GM21619 (cell line): ENCODE results near the gene TRPM1.

ENCODE experiments used
- ATAC-seq: cut with Tn5 transposase; IDR thresholded peaks from one replicate; pipeline ENCODE4 v1.9.1; 2021; ENCODE audit not compliant: unreplicated experiment

The TRPM1 gene

DNA sequence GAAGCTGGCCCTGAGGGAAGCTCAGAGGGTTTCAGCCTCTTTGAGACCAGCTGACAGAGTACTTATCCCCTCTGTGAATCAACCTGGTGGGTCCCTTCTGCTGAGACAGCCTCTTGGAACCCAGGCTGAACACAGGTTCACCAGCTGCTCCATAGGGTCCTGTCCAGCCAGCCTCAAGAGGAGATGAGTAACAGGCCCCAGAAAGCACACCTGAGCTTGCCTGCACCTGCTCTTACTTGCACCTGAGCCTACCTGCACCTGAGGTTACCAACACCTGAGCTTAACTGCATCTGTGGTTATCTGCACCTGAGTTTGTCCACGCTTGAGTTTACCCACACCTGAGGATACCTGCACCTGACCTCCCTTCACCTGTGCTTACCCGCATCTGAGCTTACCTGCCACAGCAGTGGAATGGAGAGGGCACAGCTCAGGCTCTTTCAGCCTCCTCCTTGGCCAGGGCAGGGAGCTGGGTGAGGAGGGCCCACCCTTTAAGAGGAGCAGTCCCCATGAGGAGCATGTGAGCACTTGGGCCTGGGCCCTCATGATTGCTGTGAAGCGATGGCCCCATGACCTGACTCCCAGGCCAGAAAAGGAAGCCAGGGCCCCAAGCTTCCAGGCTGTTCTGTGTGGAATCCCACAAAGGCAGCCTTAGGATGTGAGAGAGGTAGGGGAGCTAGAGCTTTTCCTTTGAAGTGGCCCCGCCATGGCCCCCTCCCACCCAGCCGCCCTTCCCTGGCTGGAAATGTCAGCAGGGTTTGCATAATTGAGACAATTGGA lies at the start of gene TRPM1:
Gene TRPM1, minus strand, starts transcription at position 464 of the 777 bp plus-strand sequence. CDS start 20,370 bp downstream, outside the sequence.
- ATAC-seq = no peak

DNA sequence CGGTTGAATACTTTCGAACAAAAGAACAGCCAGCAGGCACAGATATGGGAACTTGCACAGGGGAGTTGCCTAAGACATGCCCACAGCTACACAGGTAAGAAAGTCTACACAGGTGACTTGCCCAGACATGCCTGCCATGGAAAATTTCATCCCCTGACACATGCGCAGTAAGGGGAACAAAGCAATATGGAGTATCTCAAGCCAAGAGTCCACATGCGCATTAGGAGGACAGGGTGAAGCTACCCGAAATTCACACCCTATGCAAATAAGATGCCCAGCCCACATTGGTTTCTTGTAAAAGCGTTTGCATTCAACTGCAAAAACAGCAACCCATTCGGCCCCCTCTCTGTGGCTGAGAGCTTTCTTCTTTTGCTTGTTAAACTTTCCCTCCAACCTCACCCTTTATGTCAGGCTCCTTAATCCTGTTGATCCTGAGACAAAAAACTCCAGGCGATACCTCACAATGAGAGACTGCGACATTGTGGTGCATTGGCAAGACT lies 49.3 kb upstream of the TRPM1 start:
- no peak for ATAC-seq

DNA sequence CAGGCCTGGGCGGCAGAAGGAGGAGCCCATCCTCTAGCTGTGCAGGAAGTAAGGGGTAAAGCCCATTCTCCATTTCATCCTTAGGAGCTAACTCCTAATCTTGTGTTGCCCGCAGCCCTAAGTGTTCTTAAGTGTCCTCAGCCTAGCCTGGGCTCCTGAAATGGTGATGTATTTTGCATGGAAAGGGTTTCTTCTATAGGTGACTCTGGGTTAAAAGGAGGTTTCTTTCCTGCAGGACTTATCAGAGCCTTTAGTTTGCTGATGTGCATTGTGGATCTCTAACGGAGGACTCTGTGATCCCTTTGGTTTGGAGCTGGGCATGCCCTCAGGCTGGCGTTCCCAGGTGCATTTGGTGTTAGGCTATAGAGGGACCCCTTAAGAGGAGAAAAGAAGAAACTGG lies 48.5 kb upstream of the TRPM1 start:
- ATAC-seq = no peak

DNA sequence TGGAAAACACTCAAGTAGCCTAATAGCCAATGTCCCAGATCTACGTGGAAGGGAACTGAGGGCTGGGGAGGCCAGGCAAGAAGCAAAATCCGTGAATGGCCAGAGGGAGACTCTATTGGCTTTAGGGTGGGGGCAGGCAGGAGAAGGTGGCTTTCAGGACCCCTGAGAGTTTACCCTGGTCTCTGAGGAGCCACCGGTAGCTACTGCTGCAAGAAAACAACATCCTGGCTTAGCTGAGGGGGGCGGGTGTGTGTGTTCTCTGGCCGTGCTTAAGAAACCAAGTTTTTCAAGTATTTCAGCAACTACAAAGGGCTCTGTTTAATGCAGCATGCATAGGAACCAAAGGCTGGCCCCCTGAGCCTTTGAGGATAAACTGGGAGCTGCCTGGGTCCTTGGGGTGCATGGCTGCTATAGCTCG lies 47.6 kb upstream of the TRPM1 start:
- ATAC-seq = no peak

DNA sequence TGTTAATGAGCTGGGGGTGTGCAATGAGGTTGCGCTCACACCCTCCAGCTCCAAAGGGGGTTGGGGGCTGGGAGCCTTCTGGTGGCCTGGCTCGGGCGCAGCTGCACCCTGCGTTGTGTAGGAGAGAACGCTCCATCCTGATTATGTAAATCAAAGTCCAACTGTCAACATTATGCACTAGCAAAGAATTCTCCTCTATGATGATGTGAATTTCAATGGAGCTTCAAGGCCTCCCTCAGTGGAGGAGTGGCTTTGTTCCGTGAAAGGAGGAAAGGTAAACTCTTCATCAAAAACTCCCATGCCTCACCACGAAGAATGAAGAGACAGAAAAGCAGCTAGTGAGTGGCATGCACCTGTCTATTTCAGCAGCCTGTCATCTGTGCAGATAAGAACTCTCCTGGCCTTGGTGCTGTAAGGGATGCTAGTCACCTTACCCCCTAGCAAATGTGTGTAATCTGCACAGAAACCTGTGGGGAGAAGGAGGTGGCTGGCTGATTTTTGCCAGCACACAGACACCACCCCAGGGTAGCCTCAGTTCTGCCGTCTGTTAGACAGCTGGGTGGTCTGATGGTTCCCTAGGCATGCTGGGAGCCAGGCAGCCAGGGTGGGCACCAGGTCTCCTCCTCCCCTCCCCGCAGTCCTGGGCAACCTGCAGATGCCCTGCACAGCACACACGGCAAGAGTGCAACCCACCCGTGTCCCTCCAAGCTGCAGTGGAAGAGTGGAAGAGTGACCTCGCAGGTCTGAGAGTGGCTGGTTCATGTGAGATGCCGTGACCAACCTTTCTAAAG lies 47.0 kb upstream of the TRPM1 start:
- no peak for ATAC-seq

DNA sequence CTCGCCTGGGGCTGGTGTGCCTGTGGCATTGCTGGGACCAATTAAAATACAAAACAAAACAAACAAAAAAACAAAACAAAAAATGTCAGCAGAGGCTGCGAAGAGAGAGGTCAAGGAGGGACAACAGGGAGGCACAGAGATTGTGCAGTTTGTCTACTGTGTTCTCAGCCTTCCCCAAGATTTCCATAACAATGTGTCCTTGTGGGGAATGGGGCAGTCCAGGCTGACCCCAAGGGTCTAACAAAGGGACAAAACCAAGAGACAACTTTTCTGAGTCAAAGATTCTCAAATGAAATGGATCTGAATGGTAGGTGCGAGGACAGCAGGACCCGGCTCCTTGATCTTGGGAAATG lies 46.4 kb upstream of the TRPM1 start:
- no peak for ATAC-seq

DNA sequence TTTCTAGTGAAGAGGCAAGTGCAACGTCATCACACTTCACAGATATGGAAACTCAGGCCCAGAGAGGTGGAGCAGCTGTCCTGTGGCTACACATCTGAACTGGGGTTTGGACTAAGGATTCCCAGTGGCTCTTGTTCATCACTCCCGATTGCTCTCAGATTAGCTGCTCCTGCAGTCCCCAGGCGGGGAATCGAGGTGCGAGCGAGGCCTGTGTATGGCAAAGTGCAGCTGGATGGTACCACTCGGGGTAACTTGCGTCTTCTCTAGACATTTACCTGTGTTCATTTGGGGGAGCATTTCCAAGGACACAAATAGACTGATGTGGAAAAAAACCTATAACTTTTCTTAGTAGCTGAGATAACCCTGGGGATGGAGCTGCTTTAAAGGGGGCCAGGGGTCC lies 45.9 kb upstream of the TRPM1 start:
- ATAC-seq = no peak

DNA sequence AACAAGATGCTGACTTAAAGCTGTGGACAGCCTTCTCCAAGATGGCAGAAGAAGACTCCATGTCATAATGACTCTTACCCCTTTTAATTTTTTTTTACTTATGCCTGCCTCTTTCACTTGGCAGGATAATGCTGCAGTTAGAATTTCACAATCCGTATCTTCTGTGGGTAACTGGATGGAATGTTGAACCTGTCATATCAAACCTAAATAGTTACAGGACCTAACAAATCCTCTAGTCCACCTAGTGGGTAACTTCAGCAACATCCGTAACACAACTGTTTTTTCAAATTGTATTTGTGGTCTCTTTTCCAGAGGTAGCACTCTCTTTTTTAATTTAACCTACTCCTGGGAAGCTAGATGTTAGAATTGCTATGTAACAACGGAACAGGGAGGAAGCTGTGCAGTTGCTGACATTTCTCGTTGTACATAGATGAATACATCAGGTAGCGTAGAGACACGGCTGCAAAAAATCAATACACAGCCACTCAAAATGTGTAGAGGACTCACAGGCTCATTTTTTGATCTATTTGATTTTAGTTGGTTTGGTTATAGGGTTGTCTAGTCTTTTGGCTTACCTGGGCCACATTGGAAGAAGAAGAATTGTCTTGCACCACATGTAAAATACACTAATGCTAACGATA lies 43.9 kb upstream of the TRPM1 start:
- ATAC-seq = no peak

DNA sequence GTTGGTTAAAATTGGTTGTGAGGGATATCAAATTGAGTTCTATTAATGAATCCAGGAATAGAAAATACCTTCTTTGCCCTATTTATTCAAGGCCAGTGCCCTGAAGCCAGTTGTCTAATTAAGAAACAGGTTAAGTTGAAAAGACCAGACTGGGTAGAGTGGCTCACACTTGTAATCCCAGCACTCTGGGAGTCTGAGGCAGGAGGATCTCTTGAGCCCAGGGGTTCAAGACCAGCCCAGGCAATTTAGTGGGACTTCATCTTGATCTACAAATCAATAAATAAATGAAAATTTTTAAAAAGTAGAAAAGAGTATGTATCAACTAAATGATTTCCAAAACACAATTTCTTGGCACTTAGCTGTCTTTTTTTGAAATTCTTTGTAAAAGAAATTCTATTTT lies 40.3 kb upstream of the TRPM1 start:
- ATAC-seq = no peak

DNA sequence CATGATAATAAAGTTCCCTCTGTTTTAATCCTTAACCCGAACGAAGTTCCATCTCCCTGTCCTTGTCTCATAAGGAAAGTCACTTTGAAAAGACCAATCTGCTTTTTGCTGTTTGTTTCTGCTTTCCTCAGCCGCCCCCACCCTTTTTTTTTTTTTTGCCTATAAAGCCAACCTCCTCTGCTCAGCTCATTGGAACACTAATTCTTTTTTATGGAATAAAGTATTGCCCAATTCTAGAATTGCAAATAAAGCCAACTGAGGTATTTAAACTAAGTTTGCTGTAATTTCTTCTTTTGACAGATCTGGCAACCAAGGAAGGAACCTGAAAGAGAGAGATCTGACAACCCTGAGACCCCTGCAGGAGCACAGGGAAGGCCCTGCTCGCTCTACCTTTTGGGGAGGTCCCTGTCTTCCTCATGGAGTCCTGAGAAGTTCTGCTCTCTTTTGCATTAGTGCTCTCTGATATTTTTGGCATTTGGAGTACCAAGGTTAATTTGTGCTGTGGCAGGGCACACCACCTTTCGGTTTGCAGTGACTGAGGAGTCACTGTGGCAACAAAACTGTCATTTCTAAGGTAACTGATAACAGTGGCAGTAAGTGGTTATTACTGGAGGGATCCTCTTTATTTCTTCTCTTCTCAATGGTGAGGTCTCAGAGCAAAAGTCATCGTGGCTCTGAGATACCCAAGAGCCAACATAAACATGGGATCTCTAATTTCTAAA lies 35.2 kb upstream of the TRPM1 start:
- no peak for ATAC-seq

DNA sequence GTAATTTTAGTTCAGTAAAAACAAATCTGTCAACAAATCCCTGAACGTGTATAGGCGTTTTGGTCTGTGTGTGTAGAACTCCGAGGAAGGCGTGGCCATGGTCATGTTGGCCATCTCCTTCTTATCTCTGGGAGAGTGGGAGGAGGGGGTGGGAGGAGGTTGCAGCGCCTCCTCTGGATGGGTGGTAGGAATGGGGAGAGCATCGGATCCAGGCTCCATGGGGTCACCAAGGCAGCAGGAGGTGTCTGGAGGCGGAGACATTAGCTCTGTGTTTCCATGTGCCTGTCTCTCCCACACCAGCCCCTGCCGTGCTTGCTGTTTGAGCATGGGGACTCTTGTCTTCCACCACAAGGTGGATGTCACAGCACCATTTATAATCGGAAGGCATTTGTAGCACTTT lies 34.5 kb upstream of the TRPM1 start:
- ATAC-seq = no peak

DNA sequence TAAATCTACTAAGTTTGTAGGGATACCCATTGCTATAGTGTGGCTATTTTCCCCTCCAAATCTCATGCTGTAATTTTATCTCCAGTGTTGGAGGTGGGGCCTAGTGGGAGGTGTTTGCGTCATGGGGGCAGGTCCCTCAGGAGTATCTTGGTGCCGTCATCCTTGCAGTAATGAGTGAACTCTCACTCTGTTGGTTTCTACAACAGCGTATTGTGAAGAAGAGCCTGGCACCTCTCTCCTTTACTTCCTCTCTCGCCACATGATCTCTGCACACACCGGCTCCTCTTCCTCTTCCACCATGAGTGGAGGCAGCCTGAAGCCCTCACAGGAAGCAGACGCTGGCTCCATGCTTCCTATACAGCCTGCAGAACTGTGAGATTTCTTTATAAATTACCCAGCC lies 34.0 kb upstream of the TRPM1 start:
- ATAC-seq = no peak

DNA sequence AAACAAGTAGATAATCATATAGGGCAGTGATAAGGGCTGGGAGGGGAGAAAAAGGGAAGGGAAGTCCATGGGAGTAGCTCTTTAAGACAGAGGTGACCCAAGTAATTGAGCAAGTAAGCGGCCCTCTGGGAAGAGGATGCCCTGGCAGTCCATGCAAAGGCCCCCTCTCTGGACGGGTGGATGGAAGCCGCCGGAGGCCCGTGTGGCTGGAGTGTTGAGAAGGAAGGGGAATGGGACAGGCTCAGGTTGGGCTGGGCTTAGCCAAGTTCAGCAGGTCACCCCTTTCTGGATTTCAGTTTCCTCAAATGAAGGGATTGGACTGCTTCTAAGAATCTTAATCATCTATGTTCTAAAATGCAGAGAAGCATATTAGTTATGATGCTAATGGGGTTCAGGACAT lies 32.4 kb upstream of the TRPM1 start:
- ATAC-seq = no peak

DNA sequence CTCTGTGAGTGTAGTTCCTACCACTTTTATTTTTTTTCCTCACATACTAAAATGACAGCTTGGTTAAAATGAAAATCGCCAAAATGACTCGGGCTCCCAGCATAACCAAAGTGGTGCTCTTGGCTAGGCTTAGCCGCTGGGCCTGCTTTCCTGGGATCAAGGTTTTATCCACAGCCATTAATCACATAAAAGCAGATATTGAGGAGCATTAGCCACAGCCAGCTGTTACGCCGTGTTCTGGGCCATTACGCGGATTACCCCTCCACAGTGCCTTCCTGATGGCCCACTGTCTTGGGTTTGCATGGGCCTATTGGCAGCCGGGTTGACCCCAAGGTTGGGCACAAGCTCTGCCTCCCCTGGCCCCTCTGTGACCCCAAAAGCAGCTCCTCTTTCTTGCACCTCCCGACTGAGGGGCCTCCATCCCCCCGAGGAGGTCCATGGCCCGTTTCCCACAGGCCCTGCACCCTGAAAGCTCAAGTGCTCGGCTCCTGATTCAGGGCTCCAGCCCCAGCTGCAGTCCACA lies 30.4 kb upstream of the TRPM1 start:
- ATAC-seq = no peak

DNA sequence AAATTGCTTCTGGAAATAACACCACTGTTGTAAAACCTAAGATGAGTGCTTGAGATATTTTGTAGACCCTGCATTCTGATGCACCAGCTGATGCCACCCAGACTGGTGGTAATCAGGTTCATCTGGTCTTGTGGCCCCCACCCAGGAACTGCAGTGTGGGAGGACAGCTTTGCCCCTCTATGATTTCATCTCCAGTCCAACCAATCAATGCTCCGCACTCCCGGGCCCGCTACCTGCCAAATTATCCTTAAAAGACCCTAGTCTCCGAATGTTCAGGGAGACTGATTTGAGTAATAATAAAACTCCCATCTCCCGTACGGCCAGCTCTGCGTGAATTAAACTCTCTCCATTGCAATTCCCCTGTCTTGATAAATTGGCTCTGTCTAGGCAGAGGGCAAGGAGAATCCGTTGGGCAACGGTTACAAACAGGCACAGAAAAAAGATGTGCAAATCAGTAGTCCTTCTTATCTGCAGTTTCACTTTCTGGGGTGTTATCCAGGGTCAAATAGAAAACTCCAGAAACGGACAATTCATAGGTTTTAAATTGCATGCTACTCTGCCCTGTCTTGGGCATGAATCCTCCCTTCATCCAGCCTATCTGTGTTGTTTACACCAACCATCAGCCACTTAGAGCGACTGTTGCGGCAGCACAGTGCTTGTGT lies 29.2 kb upstream of the TRPM1 start:
- no peak for ATAC-seq

DNA sequence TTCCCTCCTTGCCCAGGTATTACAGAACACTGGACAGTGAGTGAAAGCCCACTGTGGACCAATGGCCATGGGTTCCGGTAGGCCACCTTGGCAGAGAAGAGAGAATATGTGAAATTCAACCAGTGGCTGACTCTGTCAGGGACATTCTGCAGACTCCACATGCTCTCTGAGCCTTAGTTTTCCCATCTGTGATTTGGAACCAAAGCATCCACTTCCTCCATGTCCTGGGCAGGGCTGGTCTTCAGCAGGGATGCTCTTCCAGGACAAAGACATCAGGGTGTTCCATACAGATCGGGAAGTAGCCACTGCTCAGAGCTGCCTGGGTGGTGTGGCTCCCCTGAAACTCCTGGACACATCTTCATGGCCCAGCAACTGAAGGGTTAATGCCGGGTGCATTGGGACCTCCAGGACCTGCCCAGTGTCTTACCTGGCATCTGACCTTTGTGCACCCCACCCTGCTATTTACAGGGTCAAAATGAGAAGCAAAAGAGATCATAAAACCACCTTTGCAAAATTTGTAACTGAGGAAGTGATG lies 28.3 kb upstream of the TRPM1 start:
- ATAC-seq = no peak

DNA sequence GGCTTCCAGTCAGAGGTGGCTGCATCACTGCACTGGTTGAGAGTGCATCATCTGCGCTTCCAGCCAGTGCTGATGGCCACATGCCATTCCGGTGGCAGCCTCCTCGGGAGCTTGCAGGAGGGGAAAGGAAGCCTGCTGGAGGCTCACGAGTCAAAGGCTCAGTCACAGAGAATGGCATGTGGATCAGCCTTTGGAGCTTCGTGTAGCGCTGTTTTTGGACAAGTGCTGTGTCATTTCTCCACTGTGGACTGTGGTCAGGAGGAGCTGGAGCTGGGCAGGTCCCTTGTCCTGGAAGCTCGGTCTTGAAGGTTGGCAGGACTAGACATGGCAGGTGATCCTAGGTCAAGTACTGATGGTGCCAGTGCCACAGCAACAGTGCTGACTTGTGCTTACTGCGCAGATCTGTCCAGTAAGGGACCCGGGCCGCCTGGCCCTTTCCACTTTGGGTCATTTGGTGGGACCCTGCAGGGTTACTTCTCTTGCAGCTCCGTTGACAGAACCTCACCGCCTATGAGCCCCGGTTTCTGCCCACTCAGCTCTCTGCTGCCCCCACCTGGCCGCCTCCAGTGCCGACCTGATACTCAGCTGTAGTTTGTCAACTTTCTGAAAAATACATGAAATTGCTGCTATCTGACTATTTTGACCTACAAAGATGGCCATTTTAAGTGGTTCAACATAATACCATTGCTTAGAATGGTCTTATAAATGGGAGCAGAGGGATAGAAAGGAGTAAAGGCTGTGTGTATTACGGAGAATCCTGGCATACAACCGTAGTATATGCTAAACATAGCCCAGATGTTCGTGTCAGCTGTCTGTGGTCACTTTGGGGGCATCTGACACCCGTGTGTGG lies 27.6 kb upstream of the TRPM1 start:
- no peak for ATAC-seq

DNA sequence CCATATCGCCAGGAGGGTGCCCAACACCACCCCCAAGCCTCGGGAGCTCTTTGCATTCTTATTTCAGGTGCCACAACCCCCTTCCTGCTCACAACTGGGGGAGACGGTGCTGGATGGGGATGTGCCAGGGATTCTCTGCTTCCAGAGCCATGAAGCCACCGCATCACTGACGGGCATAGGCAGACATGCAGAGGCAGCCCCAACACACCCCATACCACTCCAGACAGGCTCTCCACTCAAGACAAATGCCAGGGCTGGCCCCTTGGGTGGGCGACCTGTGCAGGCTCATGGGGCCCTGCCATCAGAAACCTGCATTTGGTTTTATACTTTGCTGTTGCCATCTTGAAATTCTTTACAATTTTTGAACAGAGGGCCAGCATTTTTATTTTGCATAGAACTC lies 27.0 kb upstream of the TRPM1 start:
- ATAC-seq = no peak

DNA sequence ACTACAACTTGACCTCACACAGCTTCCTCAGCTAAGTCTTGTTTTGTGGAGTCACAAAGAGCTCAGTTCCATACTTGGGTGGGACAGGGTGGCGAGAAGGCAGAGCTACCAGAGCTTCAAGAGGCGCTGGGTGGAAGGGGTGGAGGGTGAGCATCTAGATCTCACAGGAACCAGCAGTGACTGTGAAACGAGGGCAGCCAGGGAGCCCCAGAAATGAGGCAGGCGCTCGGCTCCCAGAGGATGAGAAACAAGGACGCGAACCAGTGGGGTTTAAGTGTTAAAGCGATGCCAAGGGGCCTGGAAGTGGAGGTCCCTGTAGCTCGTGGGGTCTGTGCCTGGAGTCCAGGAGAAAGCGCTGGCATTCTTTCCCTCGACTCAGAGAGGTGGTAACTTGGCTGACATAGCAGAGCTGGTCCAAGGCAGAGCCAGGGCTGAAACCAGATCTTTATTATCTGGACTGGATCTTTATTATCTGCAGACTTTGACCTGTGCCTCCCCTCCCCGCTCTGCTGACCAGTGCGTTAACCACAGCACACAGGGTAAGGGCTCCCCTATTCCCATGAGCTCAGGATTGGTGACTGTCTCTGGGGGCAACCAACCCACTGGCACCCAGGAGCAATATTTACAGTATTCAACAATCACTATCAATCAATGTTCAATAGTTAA lies 26.2 kb upstream of the TRPM1 start:
- ATAC-seq = no peak
